ENCODE measurements around the gene MDFI.

Gene MDFI

DNA sequence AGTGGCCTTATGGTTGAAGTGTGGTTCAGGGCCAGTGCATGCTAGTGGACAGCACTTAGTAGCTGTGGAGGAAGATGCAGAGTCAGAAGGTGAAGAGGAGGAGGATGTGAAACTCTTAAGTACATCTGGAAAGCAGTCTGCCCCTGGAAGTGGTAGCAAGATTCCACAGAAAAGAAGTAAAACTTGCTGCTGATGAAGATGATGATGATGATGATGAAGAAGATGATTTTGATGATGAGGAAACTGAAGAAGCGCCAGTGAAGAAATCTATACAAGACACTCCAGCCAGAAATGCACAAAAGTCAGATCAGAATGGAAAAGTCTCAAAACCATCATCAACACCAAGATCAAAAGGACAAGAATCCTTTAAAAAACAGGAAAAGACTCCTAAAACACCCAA, 28.9 kb downstream of the MDFI start:
- TF ChIP-seq POLR2AphosphoS5 (IDR thresholded peaks at IDR 0.05; ENCODE audit: low read depth, low read length) (no peak), TAF1 (IDR thresholded peaks at IDR 0.05; ENCODE audit: borderline replicate concordance, low read depth, low read length) (no peak), POLR2A (IDR thresholded peaks at IDR 0.05; ENCODE audit: low read depth, low read length) (no peak)
- DNase-seq (ENCODE audit: insufficient read length) (no peak), FAIRE-seq (peak; percentile 50)

- DNase-seq (ENCODE audit: insufficient read length) (no peak), FAIRE-seq (no peak)
- TF ChIP-seq POLR2AphosphoS5 (IDR thresholded peaks at IDR 0.05; ENCODE audit: low read depth, low read length) (no peak), POLR2A (IDR thresholded peaks at IDR 0.05; ENCODE audit: low read depth, low read length) (no peak), TAF1 (IDR thresholded peaks at IDR 0.05; ENCODE audit: borderline replicate concordance, low read depth, low read length) (no peak)
These were observed 30.7 kb downstream of the MDFI start for GRCh38 chr6:41668968-41669367.

DNA sequence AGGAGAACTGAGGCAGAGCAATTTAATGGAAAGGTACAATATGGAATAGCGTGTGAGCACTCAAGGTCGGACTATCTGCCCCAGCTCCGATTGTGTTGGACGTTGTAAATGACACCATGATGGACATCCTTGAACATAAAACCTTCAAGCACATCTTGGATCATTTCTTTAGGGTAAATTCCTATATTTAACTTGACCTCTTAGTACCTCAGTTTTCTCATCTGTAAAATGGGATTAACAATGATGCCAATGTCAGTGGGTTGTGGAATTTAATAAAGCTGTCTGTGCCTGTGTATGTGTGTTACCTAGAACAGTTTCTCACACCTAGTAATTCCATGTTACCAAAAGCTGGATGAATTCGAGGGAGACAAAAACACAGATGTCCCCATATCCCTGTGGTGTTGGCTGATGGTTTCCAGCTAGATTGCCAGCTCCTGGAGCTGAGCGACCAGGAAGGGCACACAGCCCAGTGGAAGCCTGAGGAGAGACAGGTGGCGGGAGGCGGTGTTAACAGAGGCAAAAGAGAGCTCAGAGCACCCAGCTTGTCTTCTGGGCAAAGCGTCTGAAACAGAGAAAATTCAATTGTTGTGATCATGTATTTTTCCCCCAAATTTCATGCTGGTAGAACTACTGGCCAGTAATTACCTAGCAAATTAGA, 32.6 kb downstream of the MDFI start:
- DNase-seq (ENCODE audit: insufficient read length) (no peak), FAIRE-seq (no peak)
- TF ChIP-seq TAF1 (IDR thresholded peaks at IDR 0.05; ENCODE audit: borderline replicate concordance, low read depth, low read length), result no peak
- TF ChIP-seq POLR2AphosphoS5 (IDR thresholded peaks at IDR 0.05; ENCODE audit: low read depth, low read length), result no peak
- no peak for TF ChIP-seq POLR2A (IDR thresholded peaks at IDR 0.05; ENCODE audit: low read depth, low read length)

DNA sequence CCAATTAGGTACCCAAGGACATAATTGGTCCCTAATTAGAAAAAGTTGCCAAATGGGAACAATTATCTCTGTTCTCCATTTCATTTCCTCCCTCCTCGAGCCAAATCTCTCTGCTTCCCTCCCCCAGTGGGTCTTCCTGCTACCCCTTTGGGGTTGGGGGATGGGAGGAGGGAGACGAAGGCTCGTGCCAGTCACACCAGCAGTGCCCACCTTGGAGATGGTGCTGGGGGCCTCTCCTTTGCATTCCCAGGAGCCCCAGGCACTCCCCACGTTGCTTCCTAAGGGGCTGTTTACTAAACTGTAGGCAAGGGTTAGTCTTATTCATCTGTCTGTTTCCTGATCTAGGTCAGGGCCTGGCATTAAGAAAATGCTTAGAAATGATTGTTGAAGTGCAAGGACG, 33.1 kb downstream of the MDFI start:
- no peak for DNase-seq (ENCODE audit: insufficient read length)
- TF ChIP-seq POLR2A (IDR thresholded peaks at IDR 0.05; ENCODE audit: low read depth, low read length) (no peak), POLR2AphosphoS5 (IDR thresholded peaks at IDR 0.05; ENCODE audit: low read depth, low read length) (no peak), TAF1 (IDR thresholded peaks at IDR 0.05; ENCODE audit: borderline replicate concordance, low read depth, low read length) (no peak)
- no peak for FAIRE-seq

DNA sequence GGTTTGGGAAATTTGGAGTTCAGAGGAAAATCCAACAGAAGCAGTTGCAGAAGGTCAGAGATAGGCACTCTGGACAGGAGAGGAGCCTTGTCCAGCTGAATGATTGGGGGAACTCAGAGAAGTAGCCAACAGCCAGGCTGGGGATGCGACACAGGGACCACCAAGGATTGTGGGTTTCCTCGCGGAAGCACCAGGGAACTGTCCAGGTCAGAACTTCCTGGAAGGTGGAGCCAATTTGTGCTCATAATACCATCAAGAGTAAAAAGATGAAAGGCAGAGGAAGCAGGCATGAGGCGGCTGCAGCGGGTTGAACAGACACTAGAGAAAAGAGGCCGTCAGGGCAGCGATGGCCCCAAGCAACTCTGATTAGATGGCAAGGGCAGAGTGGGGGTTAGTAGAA, 33.7 kb downstream of the MDFI start:
- no peak for TF ChIP-seq POLR2AphosphoS5 (IDR thresholded peaks at IDR 0.05; ENCODE audit: low read depth, low read length)
- TF ChIP-seq TAF1 (IDR thresholded peaks at IDR 0.05; ENCODE audit: borderline replicate concordance, low read depth, low read length), result no peak
- TF ChIP-seq POLR2A (IDR thresholded peaks at IDR 0.05; ENCODE audit: low read depth, low read length), result no peak
- no peak for DNase-seq (ENCODE audit: insufficient read length)
- FAIRE-seq, result no peak

- DNase-seq (ENCODE audit: insufficient read length) (no peak), FAIRE-seq (no peak)
- TF ChIP-seq TAF1 (IDR thresholded peaks at IDR 0.05; ENCODE audit: borderline replicate concordance, low read depth, low read length), result no peak
- no peak for TF ChIP-seq POLR2A (IDR thresholded peaks at IDR 0.05; ENCODE audit: low read depth, low read length)
- TF ChIP-seq POLR2AphosphoS5 (IDR thresholded peaks at IDR 0.05; ENCODE audit: low read depth, low read length), result no peak
These were observed 34.8 kb downstream of the MDFI start for GRCh38 chr6:41672816-41673703.

DNA sequence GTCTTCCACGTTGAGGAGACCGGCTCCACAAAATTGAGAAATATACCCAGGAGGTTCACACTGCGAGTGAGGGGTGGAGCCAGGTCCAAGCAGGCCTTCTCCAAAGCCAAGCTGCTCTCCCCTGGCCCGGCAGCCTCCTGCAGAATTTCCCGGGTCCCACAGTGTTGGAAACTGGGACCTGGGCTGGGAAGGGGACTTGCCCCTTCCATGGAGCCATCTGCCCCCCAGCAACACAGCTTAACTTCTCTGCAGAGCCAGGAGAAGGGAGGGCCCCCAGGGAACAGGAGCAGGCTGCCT, 35.4 kb downstream of the MDFI start:
- FAIRE-seq, result no peak
- TF ChIP-seq POLR2A (IDR thresholded peaks at IDR 0.05; ENCODE audit: low read depth, low read length), result no peak
- no peak for TF ChIP-seq POLR2AphosphoS5 (IDR thresholded peaks at IDR 0.05; ENCODE audit: low read depth, low read length)
- TF ChIP-seq TAF1 (IDR thresholded peaks at IDR 0.05; ENCODE audit: borderline replicate concordance, low read depth, low read length), result no peak
- DNase-seq (ENCODE audit: insufficient read length), result no peak

DNA sequence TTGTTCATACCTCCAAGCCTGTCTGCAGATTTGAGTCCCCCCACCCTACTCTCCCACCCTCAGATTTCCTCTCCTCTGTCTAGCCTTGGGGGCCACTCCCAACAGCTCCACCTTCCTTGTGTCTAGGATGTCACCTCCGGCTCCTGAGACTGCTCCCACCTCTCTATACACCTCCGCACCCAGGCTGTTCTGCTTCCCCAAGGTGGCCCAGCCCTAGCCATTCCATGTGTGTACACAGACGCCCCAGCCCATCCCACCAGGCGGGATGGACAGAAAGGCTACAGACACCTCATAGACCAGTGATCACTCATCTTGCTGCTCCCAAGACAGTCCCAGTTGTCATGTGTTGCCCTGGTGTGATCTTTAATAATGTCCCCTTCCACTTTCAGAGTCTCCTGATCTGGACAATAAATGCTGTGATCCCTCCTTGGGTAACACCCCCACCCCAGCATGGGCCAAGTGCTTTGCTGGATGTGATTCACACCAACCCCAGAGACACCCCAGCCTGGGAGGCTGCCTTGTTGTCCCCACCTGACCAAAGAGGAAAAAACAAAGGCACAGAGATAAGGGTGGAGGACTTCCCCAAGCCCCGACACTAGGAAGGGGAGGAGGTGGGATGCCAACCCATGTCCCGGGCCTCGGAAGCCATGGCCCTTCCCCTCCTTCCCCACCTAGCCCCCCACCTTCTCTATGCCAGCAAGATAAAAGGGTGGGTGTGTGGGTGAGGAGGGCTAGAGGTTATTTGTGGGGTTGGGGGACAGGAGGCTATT, 36.1 kb downstream of the MDFI start:
- FAIRE-seq (no peak), DNase-seq (ENCODE audit: insufficient read length) (no peak)
- TF ChIP-seq POLR2A (IDR thresholded peaks at IDR 0.05; ENCODE audit: low read depth, low read length) (no peak), POLR2AphosphoS5 (IDR thresholded peaks at IDR 0.05; ENCODE audit: low read depth, low read length) (no peak), TAF1 (IDR thresholded peaks at IDR 0.05; ENCODE audit: borderline replicate concordance, low read depth, low read length) (no peak)

- no peak for FAIRE-seq
- DNase-seq (ENCODE audit: insufficient read length), result no peak
- TF ChIP-seq TAF1 (IDR thresholded peaks at IDR 0.05; ENCODE audit: borderline replicate concordance, low read depth, low read length) (no peak), POLR2AphosphoS5 (IDR thresholded peaks at IDR 0.05; ENCODE audit: low read depth, low read length) (no peak), POLR2A (IDR thresholded peaks at IDR 0.05; ENCODE audit: low read depth, low read length) (no peak)
These were observed 37.0 kb downstream of the MDFI start for GRCh38 chr6:41675176-41675775.

DNA sequence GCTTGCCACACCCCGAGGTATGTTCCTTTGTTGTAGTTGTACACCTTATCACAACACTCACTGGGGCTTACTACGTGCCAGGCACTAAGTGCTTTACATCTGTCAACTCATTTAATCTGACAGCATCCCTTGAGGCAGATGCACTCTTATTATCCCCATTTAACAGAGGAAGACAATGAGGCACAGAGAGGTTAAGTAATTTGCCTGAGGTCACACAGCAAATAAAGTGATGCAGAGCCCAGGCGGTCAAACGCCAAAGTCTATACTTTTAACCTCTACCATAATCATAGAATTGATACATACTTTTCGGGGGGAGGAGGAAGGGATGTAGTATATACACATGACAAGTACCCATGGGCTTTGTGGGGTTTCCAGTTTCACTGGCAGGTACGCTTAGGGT, 37.7 kb downstream of the MDFI start:
- TF ChIP-seq POLR2A (IDR thresholded peaks at IDR 0.05; ENCODE audit: low read depth, low read length), result no peak
- FAIRE-seq (no peak), DNase-seq (ENCODE audit: insufficient read length) (no peak)

DNA sequence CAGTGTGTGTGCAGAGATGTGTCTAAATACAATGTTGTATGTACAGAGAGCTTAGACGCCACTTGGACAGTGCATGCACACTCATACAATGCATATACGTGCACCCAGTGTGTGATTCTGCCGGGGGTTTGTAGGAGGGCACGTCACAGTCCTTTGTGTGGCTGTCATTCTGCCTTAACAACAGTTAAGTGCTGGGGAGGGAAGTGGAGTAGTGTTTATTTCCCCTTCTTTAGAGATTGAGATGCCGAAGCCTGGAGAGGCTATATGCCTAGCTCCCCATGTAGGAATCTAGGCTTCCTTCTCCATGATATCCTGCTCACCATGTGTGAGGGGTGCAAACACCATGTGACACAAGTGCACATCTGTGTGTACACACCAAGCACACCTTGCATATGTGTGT, 38.2 kb downstream of the MDFI start:
- DNase-seq (ENCODE audit: insufficient read length) (no peak), FAIRE-seq (no peak)
- TF ChIP-seq POLR2AphosphoS5 (IDR thresholded peaks at IDR 0.05; ENCODE audit: low read depth, low read length) (no peak), TAF1 (IDR thresholded peaks at IDR 0.05; ENCODE audit: borderline replicate concordance, low read depth, low read length) (no peak), POLR2A (IDR thresholded peaks at IDR 0.05; ENCODE audit: low read depth, low read length) (no peak)
